ENCODE data around the gene PIGT.
A peak's percentile ranks its signal among the peaks of the same experiment; 100 is the strongest.

Gene PIGT

GRCh38 chr20:45400346-45401031 lies 15.5 kb upstream of the PIGT start:
- no peak for DNase-seq (ENCODE audit: low spot score)

DNA sequence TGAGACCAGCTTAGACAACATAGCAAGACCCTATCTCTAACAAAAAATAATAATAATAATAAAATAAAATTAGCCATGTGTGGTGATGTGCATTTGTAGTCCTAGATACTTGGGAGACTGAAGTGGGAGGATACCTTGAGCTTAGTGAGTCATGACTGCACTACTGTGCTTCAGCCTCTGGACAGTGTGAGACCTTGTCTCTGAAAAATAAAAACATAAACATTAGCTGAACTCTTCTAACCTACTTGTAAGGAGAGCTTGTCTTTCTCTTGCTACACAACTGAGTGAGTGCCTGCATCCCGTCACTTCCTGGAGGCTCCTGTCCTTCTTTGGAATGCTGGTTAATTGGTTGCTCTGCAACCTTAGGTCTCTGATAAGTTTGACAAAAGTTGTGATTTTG lies 13.0 kb upstream of the PIGT start:
- no peak for DNase-seq (ENCODE audit: low spot score)

DNA sequence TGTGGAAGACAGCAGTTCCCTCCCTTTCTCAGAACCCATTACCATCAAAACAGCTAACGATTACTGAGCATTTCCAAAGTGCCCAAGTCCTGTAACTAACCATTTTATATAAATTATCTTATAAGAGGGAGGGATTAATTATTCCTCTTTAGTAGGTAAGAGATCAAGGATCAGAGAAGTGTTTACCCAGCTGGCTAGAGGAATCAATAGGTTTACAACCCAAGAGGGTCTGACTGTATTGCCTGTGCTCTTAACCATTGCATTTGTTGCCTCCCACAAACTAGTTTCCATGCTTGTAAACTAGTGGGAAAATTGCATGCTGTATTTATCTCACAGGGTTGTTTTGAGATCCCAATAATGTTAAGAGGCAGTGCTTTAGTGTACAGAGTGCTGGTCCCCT lies 11.5 kb upstream of the PIGT start:
- DNase-seq (ENCODE audit: low spot score) = no peak

DNA sequence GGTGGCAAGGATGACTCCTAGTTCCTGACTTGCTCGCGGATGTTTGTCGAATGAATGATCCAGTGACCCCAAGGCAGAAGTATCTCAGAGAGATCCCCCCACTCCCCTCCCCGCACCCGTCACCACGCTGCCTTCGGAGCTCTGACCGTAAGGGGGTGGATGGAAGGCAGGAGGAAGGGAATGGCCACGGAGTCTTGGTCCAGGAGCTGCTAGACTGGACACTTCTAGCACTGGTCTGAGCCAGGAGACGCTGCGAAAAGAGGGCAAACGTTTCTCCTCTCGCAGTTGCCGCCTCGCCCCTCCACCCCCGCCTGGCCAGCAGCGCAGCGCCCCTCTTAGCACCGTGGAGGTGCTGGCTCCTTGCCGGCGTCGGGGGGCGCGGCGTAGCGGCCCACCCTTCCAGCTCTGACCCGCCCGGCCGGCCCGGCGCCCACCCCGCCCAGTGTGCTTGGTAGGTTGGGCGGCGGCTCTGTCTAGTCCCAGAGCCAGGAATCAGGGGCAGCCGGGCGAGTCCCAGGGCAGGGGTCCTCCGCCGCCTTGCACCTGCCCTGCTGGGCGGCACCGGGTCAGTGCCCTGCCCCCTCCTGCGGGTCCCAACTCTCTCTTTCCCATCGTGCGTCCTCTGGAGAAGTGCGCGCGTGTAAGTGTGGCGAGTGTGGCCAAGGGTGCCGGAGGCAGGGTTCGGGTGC lies 10.2 kb upstream of the PIGT start:
- DNase-seq (ENCODE audit: low spot score) = no peak

GRCh38 chr20:45406260-45407066 lies 9.5 kb upstream of the PIGT start:
- DNase-seq (ENCODE audit: low spot score) = no peak

- no peak for DNase-seq (ENCODE audit: low spot score)
Observed at GRCh38 chr20:45407067-45407745, 8.7 kb upstream of the PIGT start.

DNA sequence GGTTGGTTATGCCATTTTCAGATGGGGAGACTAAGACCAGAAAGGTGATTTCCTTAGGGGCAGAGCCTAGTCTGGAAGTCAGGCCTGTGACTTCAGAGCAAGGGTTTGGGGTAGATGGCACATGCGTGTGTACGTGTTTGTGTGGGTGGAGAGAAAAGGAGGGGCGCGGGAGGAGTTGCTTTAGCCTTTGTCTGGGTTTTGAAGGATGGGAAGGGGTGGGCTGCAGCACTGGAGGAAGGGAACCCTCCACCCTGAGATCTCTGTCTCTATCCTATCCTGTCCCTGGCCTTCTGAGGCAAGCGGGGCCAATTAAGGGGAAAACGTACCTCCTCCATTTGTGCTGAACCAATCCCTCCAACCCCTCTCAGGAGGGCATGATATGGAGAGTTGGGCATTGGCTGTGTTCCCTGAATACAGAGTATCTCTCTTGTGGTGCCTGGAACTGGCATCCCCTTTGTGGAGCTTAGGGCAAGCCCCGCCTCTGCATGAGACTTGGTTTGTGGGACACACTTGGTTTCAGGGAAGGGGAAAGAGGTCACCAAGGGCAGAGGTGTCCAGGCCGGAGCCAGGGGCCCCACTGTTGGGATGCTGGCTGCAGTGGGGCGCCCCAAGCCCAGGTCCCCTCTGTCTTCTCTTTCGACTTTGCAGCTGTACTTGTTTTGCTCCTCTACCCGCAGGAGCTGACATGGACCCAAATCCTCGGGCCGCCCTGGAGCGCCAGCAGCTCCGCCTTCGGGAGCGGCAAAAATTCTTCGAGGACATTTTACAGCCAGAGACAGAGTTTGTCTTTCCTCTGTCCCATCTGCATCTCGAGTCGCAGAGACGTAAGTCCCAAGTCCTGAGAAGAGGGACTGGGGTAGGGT lies 7.9 kb upstream of the PIGT start, which contains the start of gene DBNDD2:
Gene DBNDD2 (plus strand): TSS at position 507 of the 863 bp plus-strand sequence. CDS start 179 bp downstream, at position 686.
- DNase-seq (ENCODE audit: low spot score) = no peak

DNA sequence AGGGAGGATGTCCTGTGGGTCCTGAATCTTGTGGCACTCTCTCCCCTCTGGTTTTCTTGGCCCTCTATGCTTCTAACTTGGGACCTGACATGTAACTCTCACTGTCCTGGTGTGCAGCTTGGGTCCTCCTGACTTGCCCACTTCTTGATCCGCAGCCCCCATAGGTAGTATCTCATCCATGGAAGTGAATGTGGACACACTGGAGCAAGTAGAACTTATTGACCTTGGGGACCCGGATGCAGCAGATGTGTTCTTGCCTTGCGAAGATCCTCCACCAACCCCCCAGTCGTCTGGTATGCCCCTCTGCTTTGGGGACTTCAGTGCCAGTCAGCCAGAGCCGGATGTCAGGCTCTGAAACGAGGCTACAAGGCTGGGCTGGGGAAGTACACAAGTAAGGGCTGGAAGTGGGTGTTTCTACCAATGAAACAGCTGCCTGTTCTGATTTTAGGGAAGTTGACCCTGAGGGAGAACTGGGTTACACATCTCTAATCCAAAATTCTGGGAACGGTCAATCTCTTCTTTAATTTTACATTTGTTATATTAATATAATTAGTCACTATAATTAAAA lies 7.2 kb upstream of the PIGT start:
- no peak for DNase-seq (ENCODE audit: low spot score)

DNA sequence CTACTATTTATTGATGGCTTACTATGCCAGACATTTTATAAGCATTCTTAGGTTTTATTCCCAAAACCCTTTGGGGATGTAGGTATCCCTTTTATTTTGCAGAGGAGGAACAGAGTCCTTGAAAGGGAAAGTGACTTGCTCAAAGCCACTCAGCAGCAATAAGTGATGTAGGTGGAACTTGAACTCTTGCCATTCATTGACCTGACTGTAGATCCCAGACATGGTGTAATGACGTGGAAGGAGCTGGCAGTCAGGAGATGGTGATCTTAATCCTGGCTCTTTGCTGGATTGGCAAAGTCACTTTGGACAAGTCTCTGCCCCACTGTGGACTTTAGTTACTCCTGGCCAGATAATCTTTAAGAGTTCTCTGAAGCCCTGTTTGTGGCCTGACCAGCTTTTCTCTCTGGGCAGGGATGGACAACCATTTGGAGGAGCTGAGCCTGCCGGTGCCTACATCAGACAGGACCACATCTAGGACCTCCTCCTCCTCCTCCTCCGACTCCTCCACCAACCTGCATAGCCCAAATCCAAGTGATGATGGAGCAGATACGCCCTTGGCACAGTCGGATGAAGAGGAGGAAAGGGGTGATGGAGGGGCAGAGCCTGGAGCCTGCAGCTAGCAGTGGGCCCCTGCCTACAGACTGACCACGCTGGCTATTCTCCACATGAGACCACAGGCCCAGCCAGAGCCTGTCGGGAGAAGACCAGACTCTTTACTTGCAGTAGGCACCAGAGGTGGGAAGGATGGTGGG lies 6.2 kb upstream of the PIGT start:
- no peak for DNase-seq (ENCODE audit: low spot score)

DNA sequence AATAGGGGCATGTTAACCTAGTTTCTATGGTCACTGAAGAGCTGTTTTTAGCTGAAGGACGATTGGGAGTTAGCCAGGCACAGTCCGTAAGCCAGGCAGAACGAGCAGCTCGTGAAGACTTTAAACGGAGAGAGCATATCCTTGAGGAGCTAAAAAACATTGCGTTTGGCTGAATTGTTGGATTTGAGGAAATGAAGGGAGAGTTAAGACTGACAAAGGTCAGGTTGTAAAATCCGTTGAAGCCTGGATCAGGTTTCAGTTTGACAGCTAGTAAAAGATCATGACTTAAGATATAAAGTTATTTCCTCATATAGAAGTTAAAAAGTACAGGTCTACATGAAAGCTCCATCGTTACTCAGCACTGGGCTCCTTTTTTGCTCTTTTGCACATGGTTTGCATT lies 5.1 kb upstream of the PIGT start:
- DNase-seq (ENCODE audit: low spot score) = no peak

GRCh38 chr20:45412653-45413052 lies 3.3 kb upstream of the PIGT start:
- DNase-seq (ENCODE audit: low spot score) = no peak

GRCh38 chr20:45413479-45413878 lies 2.5 kb upstream of the PIGT start:
- DNase-seq (ENCODE audit: low spot score) = no peak

- no peak for DNase-seq (ENCODE audit: low spot score)
Observed at GRCh38 chr20:45416917-45417316, 976 bp downstream of the PIGT start.

DNA sequence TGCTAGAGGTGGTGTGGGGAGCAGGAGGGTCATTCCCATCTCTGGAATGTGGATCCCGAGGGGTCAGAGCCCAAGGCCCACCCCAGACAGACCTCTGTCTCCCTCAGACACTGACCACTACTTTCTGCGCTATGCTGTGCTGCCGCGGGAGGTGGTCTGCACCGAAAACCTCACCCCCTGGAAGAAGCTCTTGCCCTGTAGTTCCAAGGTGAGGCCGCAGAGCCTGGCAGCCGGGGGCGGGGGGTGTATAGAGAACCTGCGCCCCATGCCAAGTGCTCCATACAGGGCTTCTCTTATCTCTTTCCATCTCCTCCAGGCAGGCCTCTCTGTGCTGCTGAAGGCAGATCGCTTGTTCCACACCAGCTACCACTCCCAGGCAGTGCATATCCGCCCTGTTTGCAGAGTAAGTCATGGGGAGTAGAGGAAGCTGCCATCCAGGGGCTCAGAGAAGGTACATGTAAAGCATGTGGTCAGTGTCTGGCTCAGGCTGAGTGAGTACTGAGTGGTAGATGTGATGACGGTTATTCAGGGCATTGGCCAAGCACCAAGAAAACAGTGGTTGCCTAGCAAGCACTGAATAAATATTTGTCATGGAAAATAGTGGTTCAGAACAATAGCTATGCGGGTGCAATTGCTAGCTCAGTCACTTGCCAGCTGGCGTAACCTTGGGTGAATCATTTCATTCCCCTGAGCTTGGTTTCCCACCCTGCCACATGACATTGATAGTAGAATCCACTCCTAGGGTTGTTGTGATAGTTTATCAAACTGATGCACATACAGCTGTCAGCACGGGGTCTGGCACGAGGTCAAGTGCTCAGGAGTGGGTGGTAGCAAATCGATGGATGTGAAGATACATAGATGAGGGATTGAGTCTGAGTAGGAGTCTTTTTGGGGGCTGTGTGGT lies 3.5 kb downstream of the PIGT start:
- peak; percentile 47 for DNase-seq (ENCODE audit: low spot score)

DNA sequence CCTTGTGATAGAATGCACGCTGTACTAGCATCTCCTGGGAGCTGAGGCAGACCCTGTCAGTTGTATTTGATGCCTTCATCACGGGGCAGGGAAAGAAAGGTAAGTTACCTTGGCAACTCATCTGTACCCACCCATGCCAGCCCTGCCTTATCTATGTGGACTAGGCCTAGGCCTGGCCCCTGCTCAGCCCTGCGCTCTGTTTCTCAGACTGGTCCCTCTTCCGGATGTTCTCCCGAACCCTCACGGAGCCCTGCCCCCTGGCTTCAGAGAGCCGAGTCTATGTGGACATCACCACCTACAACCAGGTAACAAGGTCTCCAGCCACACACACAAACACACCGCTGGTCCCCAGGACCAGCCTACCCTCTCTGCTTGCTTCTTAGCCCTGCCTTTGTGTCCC lies 4.2 kb downstream of the PIGT start:
- DNase-seq (ENCODE audit: low spot score) = no peak

DNA sequence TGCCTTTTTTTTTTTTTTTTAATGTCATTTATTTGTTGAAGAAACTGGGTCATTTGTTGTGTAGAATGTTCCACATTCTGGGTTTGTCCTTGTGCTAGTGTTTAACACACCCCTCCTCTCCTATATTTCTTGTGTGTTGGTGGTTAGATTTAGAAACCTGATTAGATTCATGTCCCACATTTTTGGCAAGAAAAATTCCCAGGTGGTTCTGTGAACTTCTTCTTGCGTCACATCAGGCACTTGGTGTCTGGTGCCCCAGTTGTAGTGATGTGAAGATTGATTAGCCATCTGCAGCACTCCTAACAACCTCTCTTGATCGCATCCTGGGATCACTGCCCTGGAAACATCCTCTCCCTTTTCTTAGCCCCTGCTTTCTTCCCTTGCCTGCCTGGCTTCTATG lies 7.8 kb downstream of the PIGT start:
- DNase-seq (ENCODE audit: low spot score) = no peak

DNA sequence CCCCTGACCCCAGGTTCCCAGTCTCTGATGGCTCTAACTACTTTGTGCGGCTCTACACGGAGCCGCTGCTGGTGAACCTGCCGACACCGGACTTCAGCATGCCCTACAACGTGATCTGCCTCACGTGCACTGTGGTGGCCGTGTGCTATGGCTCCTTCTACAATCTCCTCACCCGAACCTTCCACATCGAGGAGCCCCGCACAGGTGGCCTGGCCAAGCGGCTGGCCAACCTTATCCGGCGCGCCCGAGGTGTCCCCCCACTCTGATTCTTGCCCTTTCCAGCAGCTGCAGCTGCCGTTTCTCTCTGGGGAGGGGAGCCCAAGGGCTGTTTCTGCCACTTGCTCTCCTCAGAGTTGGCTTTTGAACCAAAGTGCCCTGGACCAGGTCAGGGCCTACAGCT lies 9.6 kb downstream of the PIGT start:
- no peak for DNase-seq (ENCODE audit: low spot score)

DNA sequence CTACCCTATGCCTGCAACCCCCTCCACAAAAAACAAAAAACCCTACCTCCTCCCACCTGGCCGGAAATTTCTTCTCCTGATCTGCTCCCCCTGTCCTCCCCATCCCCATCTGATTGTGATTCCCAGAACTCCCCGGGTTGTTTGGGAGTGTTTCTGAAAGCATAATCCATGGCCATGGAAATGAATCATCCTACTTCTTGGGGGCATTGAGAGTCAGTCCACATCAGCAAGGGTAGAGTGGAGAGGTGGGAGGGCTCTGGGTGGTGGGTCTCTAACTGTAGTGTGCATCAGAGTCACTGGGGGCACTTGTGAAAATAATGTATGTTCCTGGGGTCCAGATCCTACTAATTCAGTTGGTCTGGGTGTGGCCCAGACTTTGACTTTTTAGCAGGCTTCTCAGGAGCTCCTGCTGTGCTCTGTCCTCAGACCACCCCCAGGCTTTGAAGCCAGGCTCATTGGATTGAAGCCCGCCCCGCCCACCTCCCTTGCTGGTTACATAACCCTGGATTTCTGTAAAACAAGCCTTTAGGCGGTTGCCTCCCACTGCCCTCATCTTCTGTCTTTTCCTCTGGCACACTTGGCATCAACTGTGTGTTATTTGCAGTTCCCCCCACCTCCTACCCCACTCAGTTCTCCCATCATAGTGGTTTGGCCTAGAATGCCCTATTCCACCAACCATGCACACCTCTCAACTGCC lies 10.5 kb downstream of the PIGT start:
- no peak for DNase-seq (ENCODE audit: low spot score)
